ENCODE results near the gene TGM6. TPM values are rescaled to one million over a fixed set of nuclear protein-coding genes. Genes with fewer than 3 reads are reported as not detected.

Gene TGM6
- total RNA-seq, 1 experiment from 2014 or later: not detected

DNA sequence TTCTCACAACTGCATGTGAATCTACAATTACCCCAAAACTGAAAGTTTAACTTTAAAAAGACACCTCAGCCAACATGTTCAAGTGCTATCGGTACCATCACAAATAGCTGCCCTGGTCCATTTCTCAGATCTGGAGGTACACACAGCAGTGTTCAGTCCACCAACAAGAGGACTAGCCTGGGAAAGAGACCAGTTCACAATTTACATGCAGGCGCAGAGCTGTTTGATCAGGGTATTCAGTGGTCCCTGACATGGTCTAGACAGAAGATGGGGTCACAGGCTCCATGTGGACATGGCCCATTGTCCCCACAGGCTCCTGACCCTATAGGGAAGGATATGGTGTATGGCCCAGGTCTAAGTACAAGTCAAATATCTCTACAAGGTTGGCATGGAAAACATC, 15.6 kb upstream of the TGM6 start:
- no peak overlapping the region for H3K18ac ChIP-seq (ENCODE audit: insufficient read length, low read depth, low read length)
- no peak overlapping the region for H4K5ac ChIP-seq (ENCODE audit: insufficient read length, low read depth, low read length)
- H3K4me3 Mint-ChIP-seq: no peak overlapping the region
- no peak for TF ChIP-seq CTCF (conservative IDR thresholded peaks at IDR 0.05)
- peaks cover 11 to 17% of the 10 kb centered on the region in 2 experiments for H3K9me3 Mint-ChIP-seq
- peaks cover 3% of the 10 kb centered on the region; the same call in 1 of the 2 replicates for H3K27me3 Mint-ChIP-seq (ENCODE audit: low read depth)
- no peak overlapping the region for H2AK5ac ChIP-seq (ENCODE audit: insufficient read length, low read length)
- no peaks in the 10 kb centered on the region for H3K79me2 ChIP-seq (ENCODE audit: insufficient read depth, low read length)
- no peak overlapping the region for H3K4me2 ChIP-seq (ENCODE audit: insufficient read depth, insufficient read length, low read length)
- DNase-seq: no peak
- H4K8ac ChIP-seq (replicated peaks; ENCODE audit: insufficient read length, low read depth, low read length): no peak overlapping the region
- H2BK5ac ChIP-seq (ENCODE audit: insufficient read length, low read length): no peak overlapping the region
- no peaks in the 10 kb centered on the region for H3K23me2 ChIP-seq (ENCODE audit: insufficient read length, low read depth, low read length, poor library complexity, severe bottlenecking)
- H4K91ac ChIP-seq (ENCODE audit: insufficient read length, low read depth, low read length): no peak overlapping the region
- peaks cover 0 to 15% (median 7%) of the 10 kb centered on the region in 3 experiments; a peak in 5 of 7 replicates for H3K36me3 Mint-ChIP-seq (ENCODE audit: insufficient read depth in 1 of 3, low read depth in 3 of 3)
- no peak overlapping the region for H2BK15ac ChIP-seq (ENCODE audit: low read depth, low read length)
- H3K27ac Mint-ChIP-seq: no peak overlapping the region
- no peak overlapping the region for H3K23ac ChIP-seq (ENCODE audit: insufficient read length, low read depth, low read length)
- H4K20me1 ChIP-seq (ENCODE audit: control insufficient read depth, insufficient read depth, insufficient read length): no peaks in the 10 kb centered on the region
- H2AFZ ChIP-seq (ENCODE audit: low read length): no peak overlapping the region
- H3K27me3 ChIP-seq (ENCODE audit: insufficient read depth, low read length): no peaks in the 10 kb centered on the region
- H3K9me3 ChIP-seq (ENCODE audit: control insufficient read depth, low read depth, low read length): no peaks in the 10 kb centered on the region
- H3K14ac ChIP-seq (ENCODE audit: insufficient read depth, low read length): no peak overlapping the region
- no peak overlapping the region for H2BK120ac ChIP-seq (ENCODE audit: low read depth, low read length, poor library complexity, severe bottlenecking)
- H2BK12ac ChIP-seq (ENCODE audit: insufficient read length, low read depth, low read length): no peak overlapping the region
- H2BK20ac ChIP-seq (ENCODE audit: low read depth, low read length, poor library complexity, severe bottlenecking): no peak overlapping the region
- no peak overlapping the region for H3K9ac ChIP-seq (ENCODE audit: extremely low read depth, insufficient read length, low read length)
- peaks cover 6% of the 10 kb centered on the region in 2 experiments for H3K4me1 Mint-ChIP-seq
- H3K4me1 ChIP-seq (ENCODE audit: insufficient read depth, low read length): no peaks in the 10 kb centered on the region
- H3K56ac ChIP-seq (ENCODE audit: insufficient read length, low read depth, low read length): no peak overlapping the region
- no peak overlapping the region for H3K4ac ChIP-seq (ENCODE audit: low read depth, low read length)
- H3T11ph ChIP-seq (ENCODE audit: low read length): no peak overlapping the region
- H3K79me1 ChIP-seq (ENCODE audit: insufficient read depth, low read depth, low read length, poor library complexity, severe bottlenecking): no peaks in the 10 kb centered on the region
- H3K27ac ChIP-seq (ENCODE audit: insufficient read length, low read depth, low read length): no peak overlapping the region
- no CpG with 5 or more reads among the region's 2 CpGs for WGBS (ENCODE audit: extremely low coverage, insufficient read length, low lambda C conversion rate)

All from H9 (cell line).